Glomerular visceral epithelial cell (primary cell): ENCODE results near the gene MTRR.

ENCODE experiments used
- DNase-seq: peaks from one replicate; pipeline ENCODE4 v3.0.0-alpha.2; 2016; ENCODE audit errors: extremely low spot score

Gene MTRR

GRCh38 chr5:7868773-7869473 is at the start of gene MTRR, which contains the start of gene FASTKD3:
TSS of gene MTRR (plus strand) at chr5:7869148. CDS start at chr5:7870795, 1,647 bp downstream.
TSS of gene FASTKD3 (minus strand) at chr5:7869031. CDS start at chr5:7868083, 948 bp downstream.
- DNase-seq = peak; percentile 94

DNA sequence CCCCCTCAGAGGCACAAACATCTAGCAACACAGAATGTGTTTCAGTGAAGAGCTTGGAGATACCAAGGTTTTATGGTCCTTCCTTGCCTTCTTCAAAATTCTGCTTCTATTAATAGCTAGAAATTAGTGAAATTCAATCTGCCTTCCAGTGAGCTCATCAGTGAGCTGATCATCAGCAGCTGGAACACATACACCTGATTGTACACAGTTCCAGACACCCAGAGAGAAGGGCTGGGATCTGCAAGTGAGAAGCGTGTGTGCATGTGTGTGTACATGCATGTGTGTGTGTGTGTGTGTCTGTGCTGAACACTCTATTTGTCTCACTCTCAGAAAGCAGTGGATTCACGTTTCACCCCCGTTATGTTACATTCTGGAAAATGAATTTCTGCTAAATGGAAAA is 46.5 kb upstream of the MTRR start:
- no peak for DNase-seq

GRCh38 chr5:7823594-7823993 is 45.4 kb upstream of the MTRR start:
- no peak for DNase-seq

DNA sequence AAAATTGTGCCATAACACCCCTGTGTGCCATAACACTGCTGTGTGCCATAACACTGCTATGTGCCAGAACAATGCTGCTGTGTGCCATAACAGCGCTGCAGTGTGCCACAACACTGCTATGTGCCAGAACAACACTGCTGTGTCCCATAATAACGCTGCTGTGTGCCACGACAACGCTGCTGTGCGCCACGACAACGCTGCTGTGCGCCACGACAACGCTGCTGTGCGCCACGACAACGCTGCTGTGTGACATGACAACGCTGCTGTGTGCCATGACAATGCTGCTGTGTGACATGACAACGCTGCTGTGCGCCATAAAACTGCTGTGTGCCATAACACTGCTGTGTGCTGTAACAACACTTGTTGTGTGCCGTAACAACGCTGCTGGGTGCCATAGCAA is 44.0 kb upstream of the MTRR start:
- DNase-seq = no peak

DNA sequence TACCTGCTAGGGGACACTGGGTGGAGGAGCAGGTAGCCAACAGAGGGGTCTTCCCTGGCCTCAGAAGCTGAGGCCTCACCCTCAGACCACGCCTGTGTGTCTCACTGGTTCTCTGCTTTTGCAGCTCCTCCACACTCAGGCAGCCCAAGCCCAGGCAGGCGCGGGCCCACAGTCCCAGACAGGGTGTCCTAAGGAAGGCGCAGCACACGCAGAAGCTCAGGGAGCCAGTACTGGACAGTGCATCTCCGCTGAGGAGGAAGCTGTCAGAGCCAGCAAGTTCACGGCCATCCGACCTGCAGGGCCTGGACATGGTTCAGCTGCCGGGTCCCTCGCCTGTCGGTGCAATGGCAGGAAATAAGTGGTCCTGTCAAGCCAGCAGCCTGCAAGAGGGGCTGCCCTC is 43.3 kb upstream of the MTRR start:
- no peak for DNase-seq

- DNase-seq = no peak
These were observed 41.3 kb upstream of the MTRR start for GRCh38 chr5:7827610-7828009.

DNA sequence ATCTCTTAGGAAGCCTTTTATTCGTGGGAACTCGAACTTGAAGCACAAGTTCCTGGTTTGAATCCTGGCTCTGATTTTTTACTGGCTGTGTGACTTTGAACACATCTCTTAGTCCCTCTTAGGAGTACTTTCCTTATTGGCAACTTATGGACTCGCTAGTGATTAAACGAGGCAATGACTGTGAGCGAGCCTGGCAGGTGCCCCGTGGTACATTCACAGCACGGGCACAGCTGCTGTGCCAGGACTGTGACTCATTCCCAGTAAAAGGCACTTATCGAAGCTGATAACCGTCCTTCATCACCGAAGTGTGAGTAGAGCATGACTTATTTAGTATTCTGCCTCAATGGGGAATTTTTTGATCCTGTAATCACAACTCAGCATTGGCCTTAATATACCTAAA is 40.7 kb upstream of the MTRR start:
- DNase-seq = no peak

- DNase-seq = no peak
These were observed 34.0 kb upstream of the MTRR start for GRCh38 chr5:7834982-7835381.

DNA sequence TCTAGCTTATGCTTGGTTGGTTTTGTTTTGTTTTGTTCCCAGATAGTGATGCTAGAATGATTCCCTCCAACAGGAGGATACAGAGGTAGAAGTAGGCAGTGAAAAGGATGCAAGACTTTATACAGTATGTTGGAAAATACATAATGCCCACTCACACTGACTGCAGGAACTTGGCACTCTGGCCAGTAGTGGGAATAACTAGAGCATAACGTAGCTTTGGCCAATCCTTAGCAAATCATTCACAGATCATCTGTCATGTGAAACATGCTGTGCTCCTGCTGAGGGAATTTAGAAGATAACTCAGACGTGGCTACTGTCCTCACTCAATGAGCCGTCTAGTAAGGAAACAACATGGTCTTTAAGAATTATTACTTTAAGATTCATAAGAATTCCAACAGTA is 31.5 kb upstream of the MTRR start:
- peak; percentile 70 for DNase-seq

DNA sequence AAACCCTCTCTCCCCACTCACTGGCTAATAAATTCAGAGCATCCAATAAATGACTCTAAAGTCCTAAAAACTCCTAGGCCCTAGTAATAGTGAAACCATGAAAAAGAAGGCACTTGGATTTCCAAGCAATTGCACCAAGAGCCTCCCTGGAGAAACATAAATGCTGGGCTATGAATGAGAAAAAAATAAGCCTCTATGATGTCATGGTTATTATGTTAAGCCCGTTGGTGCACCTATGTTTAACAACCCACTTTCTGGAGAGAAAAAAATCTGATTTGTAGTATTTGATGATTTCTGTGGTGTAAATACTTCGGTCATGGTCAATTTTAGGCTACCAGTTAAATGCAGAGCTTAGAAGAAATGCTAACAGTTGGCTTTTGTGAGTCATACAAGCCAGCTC is 26.4 kb upstream of the MTRR start:
- no peak for DNase-seq

GRCh38 chr5:7844901-7845300 is 24.0 kb upstream of the MTRR start:
- DNase-seq = no peak

DNA sequence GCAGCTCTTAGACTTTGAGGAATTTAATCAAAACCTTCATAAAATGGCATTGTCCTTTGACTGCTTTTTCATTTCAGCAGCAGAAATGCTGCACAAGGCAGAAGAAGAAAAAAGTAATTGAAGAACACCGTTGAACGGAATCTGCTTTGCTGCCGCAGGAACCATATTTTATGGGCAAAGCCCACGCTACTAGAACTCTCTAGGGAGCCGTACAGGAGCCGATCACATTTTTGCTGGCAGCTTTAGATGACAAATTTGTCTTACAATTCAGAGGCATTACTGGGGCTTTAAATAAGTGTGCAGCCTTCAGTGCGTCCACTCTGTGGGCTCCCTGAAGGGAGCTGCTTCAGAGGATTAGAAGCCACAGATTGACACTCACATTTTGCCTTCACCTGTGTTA is 23.4 kb upstream of the MTRR start:
- no peak for DNase-seq

DNA sequence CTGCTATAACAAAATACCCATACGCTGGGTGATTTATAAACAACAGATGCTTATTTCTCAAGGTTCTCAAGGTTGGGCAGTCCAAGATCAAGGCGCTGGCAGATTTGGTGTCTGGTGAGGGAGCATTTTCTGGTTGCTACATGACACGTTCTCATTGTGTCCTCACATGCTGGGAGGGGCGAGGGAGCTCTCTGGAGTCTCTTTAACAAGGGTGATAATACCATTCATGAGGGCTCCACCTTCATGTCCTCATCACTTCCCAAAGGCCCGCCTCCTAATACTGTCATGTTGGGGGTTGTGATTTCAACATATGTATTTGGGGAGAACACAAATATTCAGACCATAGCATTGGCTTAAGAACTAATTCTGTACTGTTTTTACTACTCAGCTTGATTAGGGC is 22.6 kb upstream of the MTRR start:
- DNase-seq = no peak

DNA sequence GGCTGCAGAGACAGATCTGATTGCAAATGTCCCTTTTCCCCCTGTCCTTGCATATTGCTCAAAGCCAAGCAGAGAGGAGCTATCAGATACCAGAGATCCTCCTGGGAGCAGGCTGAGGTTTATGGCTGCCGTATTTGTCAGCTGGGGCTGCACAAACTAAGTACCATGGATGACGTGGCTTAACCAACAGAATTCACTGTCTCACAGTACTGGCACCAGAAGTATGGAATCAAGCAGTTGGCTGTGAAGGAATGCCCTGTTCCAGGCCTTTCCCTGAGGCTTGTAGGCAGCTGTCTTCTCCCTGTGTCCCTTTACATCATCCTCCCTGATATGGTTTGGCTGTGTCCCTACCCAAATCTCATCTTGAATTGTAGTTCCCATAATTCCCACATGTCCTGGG is 20.7 kb upstream of the MTRR start:
- no peak for DNase-seq

DNA sequence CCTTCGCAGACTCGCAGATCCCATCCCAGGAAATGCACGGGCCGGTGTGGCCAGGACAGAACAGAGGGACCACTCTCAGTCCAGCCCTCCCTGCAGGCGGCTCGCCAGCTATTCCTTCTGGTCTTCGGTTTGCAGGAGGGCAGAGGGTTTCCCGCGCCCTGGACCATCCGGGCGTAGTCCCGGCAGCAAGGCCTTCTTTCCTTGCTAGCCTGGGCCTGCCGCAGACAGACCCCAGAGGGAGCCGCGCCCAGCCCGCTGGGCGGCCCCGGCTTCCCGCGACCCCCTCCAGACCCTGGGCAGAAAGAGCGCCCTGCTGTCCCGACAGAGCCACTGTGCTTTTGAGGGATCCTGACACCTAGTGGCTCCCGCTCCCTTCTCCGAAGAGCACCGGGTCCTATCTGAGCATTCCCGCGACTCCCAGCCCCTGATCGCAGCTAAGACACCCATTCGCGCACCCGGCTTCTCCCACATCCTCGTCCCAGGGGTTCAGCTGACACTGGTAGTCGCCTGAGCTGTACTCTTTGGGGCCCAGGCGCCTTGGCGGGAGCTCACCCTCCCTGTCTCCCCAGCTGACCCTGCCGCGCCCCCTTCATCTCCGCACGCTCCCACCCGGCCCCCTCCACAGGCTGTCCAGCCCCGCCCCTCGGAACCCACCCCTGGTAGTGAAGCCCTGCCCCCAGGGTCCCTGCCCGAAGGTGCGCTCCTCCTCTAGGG is 19.1 kb upstream of the MTRR start:
- peak; percentile 27 for DNase-seq

DNA sequence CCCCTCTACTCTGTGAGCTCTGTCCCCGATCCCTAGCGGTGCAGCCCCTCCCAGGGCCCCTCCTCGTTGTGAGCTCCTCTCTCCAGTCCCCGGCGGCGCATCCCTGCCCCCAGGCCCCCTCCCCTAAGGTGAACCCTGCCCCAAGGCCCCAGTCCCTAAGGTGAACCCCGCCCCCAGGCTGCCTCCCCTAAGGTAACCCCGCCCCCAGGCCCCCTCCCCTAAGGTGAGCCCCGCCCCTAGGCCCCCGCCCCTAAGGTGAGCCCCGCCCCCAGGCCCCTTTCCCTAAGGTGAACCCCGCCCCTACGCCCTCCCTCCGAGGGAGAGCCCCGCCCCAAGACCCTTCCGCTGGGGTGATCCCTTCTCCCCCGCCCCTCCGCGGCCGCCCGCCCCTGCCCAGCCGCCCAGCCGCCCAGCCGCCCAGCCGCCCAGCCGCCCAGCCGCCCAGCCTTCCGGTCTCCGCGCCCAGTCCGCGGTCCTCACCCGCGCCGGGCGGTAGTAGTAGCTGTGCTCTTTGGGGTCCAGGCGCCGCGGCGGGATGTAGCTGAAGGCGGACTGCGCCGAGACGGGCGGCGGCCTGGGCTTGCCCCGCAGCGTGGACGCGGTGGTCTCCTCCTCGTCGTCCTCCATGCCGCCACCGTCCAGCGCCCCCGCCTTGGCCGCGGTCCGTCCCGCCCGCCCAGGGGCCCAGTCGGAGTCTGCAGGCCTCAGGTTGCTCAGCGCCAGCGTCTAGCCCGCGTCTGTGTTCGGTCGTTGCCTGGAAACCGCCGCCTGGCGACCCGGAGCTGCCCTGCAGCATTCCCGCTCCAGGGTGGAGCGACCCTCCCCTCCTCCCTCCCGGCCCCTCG is 18.3 kb upstream of the MTRR start, which contains the start of gene CFAP90:
CFAP90 (minus strand) TSS at position 739 of the 845 bp plus-strand sequence; CDS start at position 627, 112 bp downstream.
- DNase-seq = peak; percentile 36

- no peak for DNase-seq
These were observed 17.7 kb upstream of the MTRR start for GRCh38 chr5:7851240-7851592.

DNA sequence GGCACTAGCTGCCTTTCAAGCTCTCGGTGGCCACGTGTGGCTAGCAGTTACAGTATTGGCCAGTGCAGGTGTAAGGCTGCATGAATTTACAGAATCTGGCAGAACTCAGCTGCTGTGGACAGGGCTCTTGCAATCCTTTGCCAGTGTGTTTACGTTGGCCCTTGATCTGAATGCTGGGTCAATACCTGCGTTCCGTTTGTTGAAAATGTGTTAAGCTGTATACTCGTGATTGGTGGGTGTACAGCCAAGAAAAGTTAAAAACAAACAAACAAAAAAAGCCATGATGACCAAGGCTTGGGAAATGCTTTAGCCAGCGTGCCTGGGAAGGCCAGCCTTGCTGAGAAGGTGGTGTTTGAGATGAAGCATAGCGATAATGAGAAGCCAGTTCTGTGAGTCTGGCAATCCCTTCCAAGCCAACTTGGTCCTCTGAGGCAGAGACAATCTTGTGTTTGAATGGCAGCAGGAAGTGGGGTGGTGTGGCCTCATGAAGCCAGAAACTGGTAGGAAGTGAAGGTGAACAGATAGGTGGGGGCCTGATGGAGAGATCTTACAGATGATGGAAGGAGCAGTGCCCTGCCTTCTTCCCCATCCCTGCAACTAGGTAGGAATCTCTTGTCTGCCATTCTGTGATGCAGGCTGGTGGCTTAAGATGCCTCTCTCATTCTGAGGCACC is 17.2 kb upstream of the MTRR start:
- no peak for DNase-seq

DNA sequence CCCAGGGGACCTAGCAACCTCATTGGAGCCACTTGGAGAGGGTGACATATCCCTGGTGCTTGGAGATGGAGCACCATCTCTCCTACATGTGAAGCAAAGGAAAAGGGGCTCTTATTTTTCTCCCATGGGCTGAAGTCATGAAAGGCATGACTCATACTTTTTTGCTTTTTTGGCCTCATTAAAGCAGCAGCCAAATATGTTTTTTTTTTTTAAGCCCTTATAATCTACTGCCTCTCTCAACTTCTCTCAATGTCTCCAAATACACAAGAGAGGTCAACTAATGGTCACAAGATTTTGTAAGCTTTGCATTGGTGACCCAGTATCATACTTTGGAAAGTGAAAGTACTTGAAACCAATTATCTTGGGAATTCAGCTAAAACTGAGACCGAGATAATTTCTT is 16.4 kb upstream of the MTRR start:
- no peak for DNase-seq

DNA sequence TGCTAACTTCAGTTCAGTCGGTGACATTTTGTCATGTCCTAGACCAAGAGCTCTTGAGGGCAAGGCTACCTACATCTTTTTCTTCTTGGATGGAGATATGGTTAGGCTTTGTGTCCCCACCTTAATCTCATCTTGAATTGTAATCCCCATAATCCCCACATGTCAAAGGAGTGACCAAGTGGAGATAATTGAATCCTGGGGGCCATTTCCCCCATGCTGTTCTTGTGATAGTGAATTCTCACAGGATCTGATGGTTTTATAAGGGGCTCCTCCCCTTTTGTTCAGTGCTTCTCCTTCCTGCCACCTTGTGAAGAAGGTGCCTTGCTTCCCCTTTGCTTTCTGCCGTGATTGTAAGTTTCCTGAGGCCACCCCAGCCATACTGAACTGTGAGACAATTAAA is 16.0 kb upstream of the MTRR start:
- DNase-seq = no peak

GRCh38 chr5:7855611-7856010 is 13.3 kb upstream of the MTRR start:
- DNase-seq = no peak

DNA sequence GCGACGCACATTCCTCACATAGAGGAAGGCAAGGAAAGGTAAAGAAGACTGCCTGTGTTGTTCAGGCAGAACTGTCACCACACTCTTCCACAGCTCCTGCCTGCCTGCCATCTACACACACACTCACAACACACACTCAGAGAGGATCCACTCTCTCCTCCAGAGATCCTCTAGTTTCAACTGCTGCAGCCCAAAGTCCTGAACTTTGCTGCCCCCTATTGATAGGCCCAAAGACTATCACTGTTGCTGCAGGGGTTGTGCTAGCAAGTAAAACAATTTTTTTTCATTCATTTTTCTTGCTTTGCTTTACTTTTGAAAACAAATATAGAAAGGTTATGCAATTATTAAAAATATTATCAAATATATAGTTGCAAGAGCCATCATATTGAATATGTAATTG is 12.1 kb upstream of the MTRR start:
- DNase-seq = peak; percentile 42
